ENCODE results near the gene CHMP4B.

GRCh38 chr20:33883164-33883563 is 72.0 kb downstream of the CHMP4B start:
- TF ChIP-seq, protein P1, sequence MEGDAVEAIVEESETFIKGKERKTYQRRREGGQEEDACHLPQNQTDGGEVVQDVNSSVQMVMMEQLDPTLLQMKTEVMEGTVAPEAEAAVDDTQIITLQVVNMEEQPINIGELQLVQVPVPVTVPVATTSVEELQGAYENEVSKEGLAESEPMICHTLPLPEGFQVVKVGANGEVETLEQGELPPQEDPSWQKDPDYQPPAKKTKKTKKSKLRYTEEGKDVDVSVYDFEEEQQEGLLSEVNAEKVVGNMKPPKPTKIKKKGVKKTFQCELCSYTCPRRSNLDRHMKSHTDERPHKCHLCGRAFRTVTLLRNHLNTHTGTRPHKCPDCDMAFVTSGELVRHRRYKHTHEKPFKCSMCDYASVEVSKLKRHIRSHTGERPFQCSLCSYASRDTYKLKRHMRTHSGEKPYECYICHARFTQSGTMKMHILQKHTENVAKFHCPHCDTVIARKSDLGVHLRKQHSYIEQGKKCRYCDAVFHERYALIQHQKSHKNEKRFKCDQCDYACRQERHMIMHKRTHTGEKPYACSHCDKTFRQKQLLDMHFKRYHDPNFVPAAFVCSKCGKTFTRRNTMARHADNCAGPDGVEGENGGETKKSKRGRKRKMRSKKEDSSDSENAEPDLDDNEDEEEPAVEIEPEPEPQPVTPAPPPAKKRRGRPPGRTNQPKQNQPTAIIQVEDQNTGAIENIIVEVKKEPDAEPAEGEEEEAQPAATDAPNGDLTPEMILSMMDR (IDR thresholded peaks at IDR 0.05; ENCODE audit: low read depth, low read length) = no peak
- no peak for TF ChIP-seq POLR2A (IDR thresholded peaks at IDR 0.05; ENCODE audit: extremely low read depth, insufficient read length)
- TF ChIP-seq MAX (IDR thresholded peaks at IDR 0.05; ENCODE audit: low read depth, low read length) = no peak
- no peak for TF ChIP-seq MYC (IDR thresholded peaks at IDR 0.05; ENCODE audit: low read depth, low read length)
